Measurements from ENCODE around the gene AKR1C3.

The AKR1C3 gene

GRCh38 chr10:5078547-5079180 is 15.6 kb upstream of the AKR1C3 start:
- TF ChIP-seq CTCF (IDR thresholded peaks at IDR 0.05; ENCODE audit: control insufficient read depth, insufficient read depth, low read depth, low read length, missing control alignments) = no peak
- DNase-seq (ENCODE audit: low read depth) = no peak

GRCh38 chr10:5079306-5079830 is 14.8 kb upstream of the AKR1C3 start:
- no peak for TF ChIP-seq CTCF (IDR thresholded peaks at IDR 0.05; ENCODE audit: control insufficient read depth, insufficient read depth, low read depth, low read length, missing control alignments)
- no peak overlapping the region for H3K4me3 ChIP-seq (ENCODE audit: control insufficient read depth, low read depth, low read length)
- no peak for DNase-seq (ENCODE audit: low read depth)

More at GRCh38 chr10:5078547-5079180, 15.6 kb upstream of the AKR1C3 start:
- H3K4me3 ChIP-seq (ENCODE audit: control insufficient read depth, low read depth, low read length) = no peak overlapping the region

- TF ChIP-seq CTCF (IDR thresholded peaks at IDR 0.05; ENCODE audit: control insufficient read depth, insufficient read depth, low read depth, low read length, missing control alignments) = no peak
- DNase-seq (ENCODE audit: low read depth) = no peak
- no peak overlapping the region for H3K4me3 ChIP-seq (ENCODE audit: control insufficient read depth, low read depth, low read length)
Observed at GRCh38 chr10:5079836-5080235, 14.4 kb upstream of the AKR1C3 start.

- H3K4me3 ChIP-seq (ENCODE audit: control insufficient read depth, low read depth, low read length) = no peak overlapping the region
- no peak for TF ChIP-seq CTCF (IDR thresholded peaks at IDR 0.05; ENCODE audit: control insufficient read depth, insufficient read depth, low read depth, low read length, missing control alignments)
- DNase-seq (ENCODE audit: low read depth) = no peak
Observed at GRCh38 chr10:5081091-5081490, 13.1 kb upstream of the AKR1C3 start.

- no peak for DNase-seq (ENCODE audit: low read depth)
- TF ChIP-seq CTCF (IDR thresholded peaks at IDR 0.05; ENCODE audit: control insufficient read depth, insufficient read depth, low read depth, low read length, missing control alignments) = no peak
- no peak overlapping the region for H3K4me3 ChIP-seq (ENCODE audit: control insufficient read depth, low read depth, low read length)
Observed at GRCh38 chr10:5088703-5089261, 5.4 kb upstream of the AKR1C3 start.

GRCh38 chr10:5089865-5090264 is 4.3 kb upstream of the AKR1C3 start:
- no peak for DNase-seq (ENCODE audit: low read depth)
- TF ChIP-seq CTCF (IDR thresholded peaks at IDR 0.05; ENCODE audit: control insufficient read depth, insufficient read depth, low read depth, low read length, missing control alignments) = peak; percentile 49
- no peak overlapping the region for H3K4me3 ChIP-seq (ENCODE audit: control insufficient read depth, low read depth, low read length)
